Effector memory CD4-positive, alpha-beta T cell (primary cell): ENCODE measurements around the gene HOXB6.

Experiments used
- DNase-seq, 3 donors: peaks; one replicate each; pipeline ENCODE4 v3.0.0-alpha.2; 2020
- H3K27ac ChIP-seq: 2 replicates; pipeline ENCODE4 v1.7.0; 2013; ENCODE audit warnings: mild to moderate bottlenecking, low read length, moderate library complexity; ENCODE audit not compliant: insufficient read depth, poor library complexity, severe bottlenecking
- H3K27me3 ChIP-seq: replicated peaks from 2 replicates; pipeline ENCODE4 v1.7.0; 2013; ENCODE audit warnings: mild to moderate bottlenecking, low read length; ENCODE audit not compliant: insufficient read depth, control insufficient read depth, poor library complexity, severe bottlenecking
- H3K36me3 ChIP-seq: 2 replicates; pipeline ENCODE4 v1.7.0; 2013; ENCODE audit warnings: mild to moderate bottlenecking, low read length, moderate library complexity; ENCODE audit not compliant: control insufficient read depth, insufficient read depth
- H3K4me1 ChIP-seq: 2 replicates; pipeline ENCODE4 v1.7.0; 2013; ENCODE audit warnings: low read length, mild to moderate bottlenecking; ENCODE audit not compliant: control insufficient read depth, insufficient read depth, poor library complexity, severe bottlenecking
- H3K4me3 ChIP-seq: 2 replicates; pipeline ENCODE4 v1.7.0; 2013; ENCODE audit warnings: low read length, low read depth, mild to moderate bottlenecking; ENCODE audit not compliant: insufficient read depth, poor library complexity, severe bottlenecking
- H3K9me3 ChIP-seq: 2 replicates; pipeline ENCODE4 v1.7.0; 2013; ENCODE audit warnings: mild to moderate bottlenecking, low read length, moderate library complexity; ENCODE audit not compliant: control insufficient read depth

HOXB6 gene

GRCh38 chr17:48598736-48599135 is 6.0 kb downstream of the HOXB6 start:
- Histone ChIP-seq H3K9me3 (no peaks in the 10 kb centered on the region), H3K4me1 (peaks cover 27% of the 10 kb centered on the region), H3K4me3 (no peak overlapping the region), H3K27me3 (peaks cover 74% of the 10 kb centered on the region), H3K36me3 (no peaks in the 10 kb centered on the region), H3K27ac (no peak overlapping the region)
- DNase-seq: no peak

GRCh38 chr17:48597778-48598631 is 6.8 kb downstream of the HOXB6 start:
- H3K9me3 ChIP-seq: no peaks in the 10 kb centered on the region
- no peak overlapping the region for H3K27ac ChIP-seq
- H3K36me3 ChIP-seq: no peaks in the 10 kb centered on the region
- peaks cover 31% of the 10 kb centered on the region for H3K4me1 ChIP-seq
- peak overlapping the region; percentile 60 for H3K4me3 ChIP-seq
- DNase-seq: no peak
- peaks cover 72% of the 10 kb centered on the region for H3K27me3 ChIP-seq

GRCh38 chr17:48597528-48597777 is 7.3 kb downstream of the HOXB6 start:
- Histone ChIP-seq H3K36me3 (no peaks in the 10 kb centered on the region), H3K27ac (no peak overlapping the region), H3K4me1 (peaks cover 37% of the 10 kb centered on the region), H3K9me3 (no peaks in the 10 kb centered on the region), H3K27me3 (peaks cover 73% of the 10 kb centered on the region), H3K4me3 (peak overlapping the region; percentile 60)
- no peak for DNase-seq

- H3K27me3 ChIP-seq: peaks cover 73% of the 10 kb centered on the region
- peaks cover 42% of the 10 kb centered on the region for H3K4me1 ChIP-seq
- H3K27ac ChIP-seq: no peak overlapping the region
- no peak for DNase-seq
- H3K36me3 ChIP-seq: no peaks in the 10 kb centered on the region
- peak overlapping the region; percentile 60 for H3K4me3 ChIP-seq
- no peaks in the 10 kb centered on the region for H3K9me3 ChIP-seq
Observed at GRCh38 chr17:48596735-48597527, 7.9 kb downstream of the HOXB6 start.

GRCh38 chr17:48596000-48596734 is 8.6 kb downstream of the HOXB6 start:
- Histone ChIP-seq H3K36me3 (no peaks in the 10 kb centered on the region), H3K4me3 (peak overlapping the region; percentile 60), H3K4me1 (peaks cover 42% of the 10 kb centered on the region), H3K27me3 (peaks cover 65% of the 10 kb centered on the region), H3K27ac (no peak overlapping the region), H3K9me3 (no peaks in the 10 kb centered on the region)
- DNase-seq: no peak

- H3K27me3 ChIP-seq: peaks cover 58% of the 10 kb centered on the region
- H3K36me3 ChIP-seq: no peaks in the 10 kb centered on the region
- no peak overlapping the region for H3K27ac ChIP-seq
- no peak overlapping the region for H3K4me3 ChIP-seq
- peaks cover 42% of the 10 kb centered on the region for H3K4me1 ChIP-seq
- no peak for DNase-seq
- H3K9me3 ChIP-seq: no peaks in the 10 kb centered on the region
Observed at GRCh38 chr17:48595278-48595999, 9.3 kb downstream of the HOXB6 start.

GRCh38 chr17:48594538-48595277 is 10.1 kb downstream of the HOXB6 start:
- peaks cover 42% of the 10 kb centered on the region for H3K4me1 ChIP-seq

GRCh38 chr17:48593840-48594537 is 10.8 kb downstream of the HOXB6 start:
- Histone ChIP-seq H3K4me1 (peaks cover 42% of the 10 kb centered on the region), H3K4me3 (peak overlapping the region; percentile 52), H3K36me3 (no peaks in the 10 kb centered on the region), H3K27ac (no peak overlapping the region), H3K9me3 (no peaks in the 10 kb centered on the region), H3K27me3 (peaks cover 54% of the 10 kb centered on the region)
- peak; percentile 63 to 68 (median 67) for DNase-seq

More at GRCh38 chr17:48594538-48595277, 10.1 kb downstream of the HOXB6 start:
- Histone ChIP-seq H3K4me3 (no peak overlapping the region), H3K9me3 (no peaks in the 10 kb centered on the region), H3K27me3 (peaks cover 58% of the 10 kb centered on the region), H3K27ac (no peak overlapping the region), H3K36me3 (no peaks in the 10 kb centered on the region)
- no peak for DNase-seq
